LNCaP clone FGC (cell line): Measurements from ENCODE around the gene ZFYVE9.
"Not testable (repeated sequence)": the region's sequence is repeated elsewhere in the genome, so short reads cannot be mapped to it uniquely, and the experiment has no call there.

Experiments
- DNase-seq: peaks from one replicate; pipeline ENCODE4 v3.0.0-alpha.2; 2011; ENCODE audit warnings: low read depth
- H3K4me3 ChIP-seq: 2 replicates; pipeline ENCODE4 v1.5.1; 2011; ENCODE audit warnings: mild to moderate bottlenecking, low read depth, low read length, control low read depth
- CTCF ChIP-seq: IDR thresholded peaks from 2 replicates; pipeline ENCODE4 v1.5.1; 2012; ENCODE audit warnings: mild to moderate bottlenecking; ENCODE audit not compliant: control insufficient read depth, insufficient read depth; ENCODE audit errors: extremely low read depth

The ZFYVE9 gene

GRCh38 chr1:52193985-52194384 is 52.1 kb downstream of the ZFYVE9 start:
- no peak for DNase-seq
- H3K4me3 ChIP-seq: no peak overlapping the region
- TF ChIP-seq CTCF: no peak

- no peak for DNase-seq
- H3K4me3 ChIP-seq: no peak overlapping the region
- no peak for TF ChIP-seq CTCF
Observed at GRCh38 chr1:52195161-52195560, 53.3 kb downstream of the ZFYVE9 start.

GRCh38 chr1:52203935-52204625 is 62.2 kb downstream of the ZFYVE9 start:
- DNase-seq: no peak
- TF ChIP-seq CTCF: no peak
- H3K4me3 ChIP-seq: no peak overlapping the region

GRCh38 chr1:52204696-52205095 is 62.8 kb downstream of the ZFYVE9 start:
- no peak for TF ChIP-seq CTCF
- no peak overlapping the region for H3K4me3 ChIP-seq
- no peak for DNase-seq

- not testable (repeated sequence) for H3K4me3 ChIP-seq, DNase-seq
Observed at GRCh38 chr1:52206686-52207085, 64.8 kb downstream of the ZFYVE9 start.

GRCh38 chr1:52209429-52209828 is 67.5 kb downstream of the ZFYVE9 start:
- no peak for TF ChIP-seq CTCF
- no peak for DNase-seq
- H3K4me3 ChIP-seq: no peak overlapping the region

GRCh38 chr1:52210044-52210443 is 68.2 kb downstream of the ZFYVE9 start:
- no peak for TF ChIP-seq CTCF
- no peak overlapping the region for H3K4me3 ChIP-seq
- no peak for DNase-seq
